GF-D8 (cell line): ENCODE results near the gene DISP3.

Source experiments
- DNase-seq: peaks from one replicate; lab custom pipeline; 2025; lab: John Stamatoyannopoulos, UW

DISP3 gene

GRCh38 chr1:11529330-11529729 lies 50.4 kb downstream of the DISP3 start:
- no peak for DNase-seq

- no peak for DNase-seq
These were observed 51.1 kb downstream of the DISP3 start for GRCh38 chr1:11529763-11530730.

GRCh38 chr1:11530731-11531311 lies 51.9 kb downstream of the DISP3 start:
- no peak for DNase-seq

DNA sequence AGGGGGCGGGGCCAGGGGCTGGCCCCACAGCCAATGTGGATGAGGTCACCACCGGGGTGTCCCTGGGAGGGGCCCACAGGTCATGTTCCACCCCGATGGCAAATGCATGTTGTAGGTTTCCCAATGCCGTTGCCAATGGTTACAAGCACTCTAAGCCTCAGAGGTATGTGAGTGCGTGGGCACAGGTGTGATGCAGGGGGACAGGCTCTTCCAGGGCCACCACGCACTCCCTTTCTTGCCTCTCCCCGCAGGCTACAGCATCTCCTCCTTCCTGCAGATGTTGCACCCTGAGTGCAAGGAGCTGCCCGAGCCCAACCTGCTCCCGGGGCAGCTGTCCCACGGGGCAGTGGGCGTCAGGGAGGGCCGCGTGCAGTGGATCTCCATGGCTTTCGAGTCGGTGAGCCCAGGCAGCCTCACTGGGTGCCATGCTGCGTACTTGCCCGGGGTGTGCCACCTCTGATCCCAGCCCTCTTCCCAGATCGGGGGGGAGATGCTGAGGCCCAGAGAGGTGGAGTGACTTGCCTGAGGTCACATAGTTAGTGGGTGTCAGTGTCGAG lies 52.4 kb downstream of the DISP3 start:
- no peak for DNase-seq

GRCh38 chr1:11531943-11532342 lies 53.0 kb downstream of the DISP3 start:
- no peak for DNase-seq

- DNase-seq, result no peak
These were observed 55.1 kb downstream of the DISP3 start for GRCh38 chr1:11533790-11534787.

GRCh38 chr1:11534846-11535245 lies 55.9 kb downstream of the DISP3 start:
- DNase-seq, result no peak

GRCh38 chr1:11535316-11535715 lies 56.4 kb downstream of the DISP3 start:
- DNase-seq, result no peak

DNA sequence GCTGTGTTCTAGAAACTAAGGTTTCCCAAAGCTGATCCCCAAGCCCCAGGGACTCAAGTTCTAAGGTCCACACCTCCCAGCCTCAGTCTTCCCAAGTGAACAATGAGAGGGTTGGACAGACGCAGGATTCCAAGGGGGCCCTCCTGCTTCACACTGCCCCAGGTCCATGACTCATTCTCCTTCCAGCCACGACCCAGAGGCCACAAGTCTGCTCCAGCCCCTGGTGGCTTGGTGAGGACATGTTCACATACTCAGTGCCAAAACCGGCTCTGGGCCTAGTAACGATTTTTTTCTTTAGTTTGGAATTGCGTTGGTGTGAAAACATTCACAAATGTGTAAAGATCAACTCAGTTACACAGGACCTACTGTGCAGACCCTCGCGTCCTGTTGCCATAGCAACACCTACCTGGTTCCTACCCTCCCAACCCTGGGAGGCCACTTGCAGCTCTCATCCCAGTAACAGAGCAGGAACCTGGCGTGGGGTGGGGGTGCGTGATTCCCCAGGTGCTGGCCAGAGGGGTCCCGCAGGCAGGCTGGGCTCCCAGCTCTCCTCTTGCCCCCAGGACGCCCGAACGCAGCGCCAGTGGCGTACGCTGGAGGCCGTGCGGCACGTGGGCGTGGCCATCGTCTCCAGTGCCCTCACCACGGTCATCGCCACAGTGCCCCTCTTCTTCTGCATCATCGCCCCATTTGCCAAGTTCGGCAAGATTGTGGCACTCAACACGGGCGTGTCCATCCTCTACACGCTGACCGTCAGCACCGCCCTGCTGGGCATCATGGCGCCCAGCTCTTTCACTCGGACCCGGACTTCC lies 57.0 kb downstream of the DISP3 start:
- DNase-seq, result no peak

GRCh38 chr1:11536573-11537379 lies 57.8 kb downstream of the DISP3 start:
- DNase-seq, result no peak

- DNase-seq, result no peak
These were observed 58.4 kb downstream of the DISP3 start for GRCh38 chr1:11537380-11537764.

DNA sequence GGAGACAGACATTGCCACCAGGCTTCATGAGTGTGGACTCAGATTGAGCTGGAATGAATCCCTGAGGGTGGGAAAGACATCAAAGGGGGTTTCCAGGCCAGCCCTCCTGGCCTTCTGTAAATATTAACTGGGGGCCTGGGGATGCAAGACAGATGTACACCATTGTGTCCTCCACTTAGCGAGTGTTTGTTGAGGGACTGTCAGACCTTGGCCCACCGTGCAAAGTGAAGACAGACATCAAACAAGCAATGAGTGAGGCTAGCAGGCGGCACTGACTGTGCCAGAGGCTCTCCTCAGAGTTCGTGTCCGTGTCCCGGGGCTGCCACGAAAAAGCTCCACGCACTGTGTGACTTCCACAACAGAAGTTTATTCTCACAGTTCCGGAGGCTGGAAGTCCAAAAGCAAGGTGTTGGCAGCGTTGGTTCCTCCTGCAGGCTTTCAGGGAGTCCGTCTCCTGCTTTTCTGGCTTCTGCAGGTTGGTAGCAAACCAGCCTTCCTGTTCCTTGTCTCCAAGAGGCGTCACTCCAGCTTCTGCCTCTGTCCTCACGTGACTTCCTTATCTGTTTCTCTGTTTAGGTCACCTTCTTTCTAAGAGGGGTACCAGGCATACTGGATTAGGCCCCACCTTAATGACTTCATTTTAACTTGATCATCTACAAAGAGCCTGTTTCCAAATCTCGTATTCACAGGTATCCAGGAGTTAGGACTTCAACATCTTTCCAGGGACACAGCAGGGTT lies 59.1 kb downstream of the DISP3 start:
- DNase-seq, result no peak

GRCh38 chr1:11538886-11539285 lies 59.9 kb downstream of the DISP3 start:
- DNase-seq, result no peak

- no peak for DNase-seq
These were observed 61.2 kb downstream of the DISP3 start for GRCh38 chr1:11539850-11540772.

GRCh38 chr1:11540773-11541160 lies 61.8 kb downstream of the DISP3 start:
- DNase-seq, result no peak

DNA sequence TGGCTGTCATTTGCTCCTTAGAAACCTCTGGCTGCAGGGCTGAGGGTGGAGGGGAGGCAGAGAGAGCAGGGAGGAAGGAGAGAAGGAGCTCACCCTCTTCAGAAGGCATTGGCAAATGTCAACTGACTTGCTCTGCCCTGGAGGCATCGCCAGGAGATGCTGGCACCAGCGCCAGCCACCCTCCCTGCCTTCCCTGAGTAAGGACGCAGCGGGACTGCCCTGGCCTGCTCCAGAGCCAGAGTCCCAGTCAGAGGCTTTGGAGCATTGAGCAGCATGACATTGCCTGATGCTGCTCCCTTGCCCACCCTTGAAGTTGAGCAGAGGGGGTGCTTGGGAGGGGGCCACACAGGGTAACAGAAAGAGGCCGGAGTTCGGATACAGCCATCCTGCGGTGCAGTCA lies 62.3 kb downstream of the DISP3 start:
- no peak for DNase-seq

- no peak for DNase-seq
These were observed 63.0 kb downstream of the DISP3 start for GRCh38 chr1:11541956-11542355.

DNA sequence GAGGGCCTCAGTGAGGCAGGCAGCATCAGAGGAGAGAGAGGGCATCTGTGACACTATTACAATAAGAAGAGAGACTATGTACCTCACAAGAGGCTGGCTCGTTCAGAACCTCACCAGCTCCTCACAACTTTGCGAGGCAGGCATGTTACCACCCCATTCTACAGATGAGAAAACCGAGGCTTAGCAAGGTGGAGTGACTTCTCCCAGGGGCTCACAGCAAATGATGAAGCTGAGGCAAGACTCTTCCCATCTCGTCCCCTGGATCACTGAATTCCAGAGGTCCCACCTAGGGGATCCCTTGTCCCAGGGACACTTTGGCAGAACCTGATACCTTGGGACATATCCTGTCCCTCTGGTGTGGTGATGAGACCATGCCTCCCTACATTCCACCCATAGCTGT lies 64.4 kb downstream of the DISP3 start:
- DNase-seq, result no peak
